Right lobe of liver (tissue), 6 donors: ENCODE measurements around the gene MACROD1. TPM values are rescaled to one million over a fixed set of nuclear protein-coding genes. Genes with fewer than 3 reads are reported as not detected.

Experiments used
- ATAC-seq, 4 donors: fragments of 200-7000 bp; cut with Tn5 transposase; one replicate each; pipeline ENCODE4 v1.9.1; 2020; ENCODE audit warnings: mild to moderate bottlenecking in 4 of 4, moderate library complexity in 4 of 4
- DNase-seq, 3 donors: peaks; one replicate each; pipeline ENCODE4 v3.0.0-alpha.2; 2020
- H3K27ac ChIP-seq, 3 donors: fragments of 200-600 bp; one replicate each; pipeline ENCODE4 v1.8.0; 2022
- H3K27me3 ChIP-seq, 2 donors: fragments of 200-600 bp; one replicate each; pipeline ENCODE4 v1.8.0; 2022
- H3K36me3 ChIP-seq, 4 donors: fragments of 200-600 bp; sonication (generic) in 1 of 4; one replicate each; pipeline versions ENCODE4 v1.5.1 to v1.8.0; 2017 to 2022; ENCODE audit warnings: control low read depth in 1 of 4
- H3K4me1 ChIP-seq, 4 donors: fragments of 200-600 bp; sonication (generic) in 1 of 4; one replicate each; pipeline versions ENCODE4 v1.5.1 to v1.8.0; 2017 to 2022; ENCODE audit warnings: control low read depth in 1 of 4
- H3K4me3 ChIP-seq, 3 donors: fragments of 200-600 bp; one replicate each; pipeline ENCODE4 v1.8.0; 2022
- H3K9me3 ChIP-seq, 4 donors: fragments of 200-600 bp; sonication (generic) in 1 of 4; one replicate each; pipeline versions ENCODE4 v1.5.1 to v1.8.0; 2017 to 2022; ENCODE audit warnings: control low read depth in 1 of 4
- POLR2A ChIP-seq: fragments of 450-650 bp; IDR thresholded peaks from one replicate; pipeline ENCODE4 v1.6.1; 2017; ENCODE audit warnings: antibody characterized with exemption, mild to moderate bottlenecking
- WGBS: methylation state at CpG from one replicate; pipeline ENCODE4 v1.1.6; 2018; ENCODE audit warnings: low coverage, low lambda C conversion rate; ENCODE audit not compliant: insufficient coverage; ENCODE audit errors: missing lambda C conversion rate; 5-methylcytosine and 5-hydroxymethylcytosine counted together
- intact Hi-C, 2 donors: fragments of 100-400 bp; cut with DNase I; formaldehyde crosslinking; loops; one replicate each; pipeline versions ENCODE4 v1.11.2 to v1.14.1; 2022
- total RNA-seq, 6 experiments: library from RNA; depleted of rRNA in 2 of 6; stranded (reverse); fragments of >200 nt in 2 of 6; fragmentation: NEBNext Ultra II Directional in 3 of 6; extraction: Animal tissue kit (Norgen Biotek cat#: 25700) in 3 of 6; gene quantifications; one replicate each; pipeline versions ENCODE4 v1.1.0 to v1.2.4, GENCODE V29; 2016 to 2023
- TF ChIP-seq, protein P1 (sequence below), 4 donors: fragments of 200-600 bp in 3 of 4; fragments of 450-650 bp in 1 of 4; IDR thresholded peaks; one replicate each; pipeline versions ENCODE4 v1.5.1 to v1.8.0; 2016 to 2022; ENCODE audit warnings: antibody characterized with exemption in 4 of 4, mild to moderate bottlenecking in 2 of 4
- donor health status: DM: no; HTN: yes; CAD: no.
- donor health status: DM: no; HTN: no; CAD: no.
- donor health status: DM: no; HTN: no; CAD: no.
- donor health status: DM: no; HTN: yes; CAD: no.
- donor health status: DM: no; HTN: yes; CAD: no.

The MACROD1 gene
- total RNA-seq, 6 experiments from 2014 or later = 12.3 to 219 (median 27.8) TPM

DNA sequence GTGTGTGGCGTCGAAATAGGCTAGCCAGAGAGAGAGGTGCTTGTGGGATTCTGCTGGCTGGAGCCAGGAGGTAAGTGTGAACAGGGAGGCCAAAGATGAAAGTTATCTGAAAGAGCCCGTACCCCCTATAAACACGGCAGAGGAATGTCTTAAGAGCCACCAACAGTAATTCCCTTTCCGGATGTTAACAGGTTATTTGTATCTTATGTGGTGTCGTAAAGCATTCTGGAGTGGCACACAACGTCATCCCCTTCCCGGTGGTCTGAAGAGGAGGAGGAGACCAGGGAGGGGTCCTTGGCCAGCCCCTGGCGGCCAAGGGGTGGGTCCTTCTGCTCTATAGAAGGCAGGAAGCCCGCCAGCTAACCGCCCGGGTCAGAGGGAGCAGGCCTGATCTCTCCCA is 39.5 kb downstream of the MACROD1 start:
- no peak overlapping the region for H3K4me3 ChIP-seq
- no peak overlapping the region for H3K27ac ChIP-seq
- no peaks in the 10 kb centered on the region for H3K9me3 ChIP-seq
- TF ChIP-seq POLR2A = no peak
- TF ChIP-seq, protein P1, sequence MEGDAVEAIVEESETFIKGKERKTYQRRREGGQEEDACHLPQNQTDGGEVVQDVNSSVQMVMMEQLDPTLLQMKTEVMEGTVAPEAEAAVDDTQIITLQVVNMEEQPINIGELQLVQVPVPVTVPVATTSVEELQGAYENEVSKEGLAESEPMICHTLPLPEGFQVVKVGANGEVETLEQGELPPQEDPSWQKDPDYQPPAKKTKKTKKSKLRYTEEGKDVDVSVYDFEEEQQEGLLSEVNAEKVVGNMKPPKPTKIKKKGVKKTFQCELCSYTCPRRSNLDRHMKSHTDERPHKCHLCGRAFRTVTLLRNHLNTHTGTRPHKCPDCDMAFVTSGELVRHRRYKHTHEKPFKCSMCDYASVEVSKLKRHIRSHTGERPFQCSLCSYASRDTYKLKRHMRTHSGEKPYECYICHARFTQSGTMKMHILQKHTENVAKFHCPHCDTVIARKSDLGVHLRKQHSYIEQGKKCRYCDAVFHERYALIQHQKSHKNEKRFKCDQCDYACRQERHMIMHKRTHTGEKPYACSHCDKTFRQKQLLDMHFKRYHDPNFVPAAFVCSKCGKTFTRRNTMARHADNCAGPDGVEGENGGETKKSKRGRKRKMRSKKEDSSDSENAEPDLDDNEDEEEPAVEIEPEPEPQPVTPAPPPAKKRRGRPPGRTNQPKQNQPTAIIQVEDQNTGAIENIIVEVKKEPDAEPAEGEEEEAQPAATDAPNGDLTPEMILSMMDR (IDR thresholded peaks at IDR 0.05) = no peak
- ATAC-seq (no peak), DNase-seq (no peak)
- H3K4me1 ChIP-seq = peaks cover 0 to 10% (median 0%) of the 10 kb centered on the region in 4 donors
- no peaks in the 10 kb centered on the region for H3K27me3 ChIP-seq
- intact Hi-C loops = no loop called here
- WGBS = 92% methylated on average over 6 of the region's 12 CpGs
- H3K36me3 ChIP-seq = no peaks in the 10 kb centered on the region

DNA sequence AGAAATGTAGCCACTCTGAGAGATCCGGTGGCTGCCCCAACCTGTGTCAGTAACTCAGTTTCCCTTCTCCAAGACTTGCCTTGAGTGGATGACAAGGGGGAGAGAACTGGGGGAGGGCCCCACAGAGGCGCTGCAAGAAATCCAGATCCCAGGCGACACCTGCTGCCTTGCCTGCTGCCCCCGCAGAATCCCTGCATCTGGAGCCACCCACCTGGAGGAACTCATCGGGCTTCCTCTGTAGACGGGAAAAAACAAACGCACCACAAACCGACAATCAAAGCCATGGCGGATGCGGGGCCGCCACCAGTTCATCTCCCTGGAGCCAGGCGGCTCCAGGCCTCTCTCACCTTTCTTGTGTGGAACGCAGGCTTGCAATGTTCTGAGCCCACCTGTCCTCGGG is 40.2 kb downstream of the MACROD1 start:
- H3K9me3 ChIP-seq = no peaks in the 10 kb centered on the region
- no peak overlapping the region for H3K4me3 ChIP-seq
- ATAC-seq (no peak), DNase-seq (no peak)
- H3K4me1 ChIP-seq = peaks cover 0 to 10% (median 0%) of the 10 kb centered on the region in 4 donors
- TF ChIP-seq, protein P1 (IDR thresholded peaks at IDR 0.05) = no peak
- no peak for TF ChIP-seq POLR2A
- WGBS = 92% methylated on average over 2 of the region's 14 CpGs
- no peaks in the 10 kb centered on the region for H3K27me3 ChIP-seq
- intact Hi-C loops = no loop called here
- H3K27ac ChIP-seq = no peak overlapping the region
- no peaks in the 10 kb centered on the region for H3K36me3 ChIP-seq

DNA sequence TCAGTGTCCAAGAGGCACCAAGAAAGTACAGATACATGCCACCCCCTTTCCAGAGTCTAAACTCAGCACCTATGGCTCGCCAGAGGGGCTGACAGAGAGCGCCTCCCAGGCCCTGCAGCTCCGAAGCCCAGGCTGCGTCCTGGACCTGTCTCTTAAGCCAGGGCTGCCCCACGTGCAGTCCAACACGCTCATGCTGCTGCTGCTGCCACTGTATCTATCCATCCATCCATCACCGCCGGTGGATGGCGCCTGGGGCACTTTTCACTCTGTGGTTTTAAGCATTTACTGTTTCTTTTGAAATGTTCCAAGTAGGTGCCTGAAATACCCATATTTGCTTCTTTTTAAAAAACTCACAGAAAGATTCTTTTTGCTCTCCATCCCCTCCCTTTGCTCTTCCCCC is 41.8 kb downstream of the MACROD1 start:
- WGBS = no CpG with 5 or more reads among the region's 9 CpGs
- H3K27ac ChIP-seq = no peak overlapping the region
- H3K4me3 ChIP-seq = no peak overlapping the region
- TF ChIP-seq, protein P1 (IDR thresholded peaks at IDR 0.05) = no peak
- no peak for TF ChIP-seq POLR2A
- ATAC-seq (no peak), DNase-seq (no peak)
- H3K27me3 ChIP-seq = no peaks in the 10 kb centered on the region
- H3K36me3 ChIP-seq = no peaks in the 10 kb centered on the region
- H3K4me1 ChIP-seq = peaks cover 0 to 7% (median 0%) of the 10 kb centered on the region in 4 donors
- no peaks in the 10 kb centered on the region for H3K9me3 ChIP-seq
- intact Hi-C loops = no loop called here

DNA sequence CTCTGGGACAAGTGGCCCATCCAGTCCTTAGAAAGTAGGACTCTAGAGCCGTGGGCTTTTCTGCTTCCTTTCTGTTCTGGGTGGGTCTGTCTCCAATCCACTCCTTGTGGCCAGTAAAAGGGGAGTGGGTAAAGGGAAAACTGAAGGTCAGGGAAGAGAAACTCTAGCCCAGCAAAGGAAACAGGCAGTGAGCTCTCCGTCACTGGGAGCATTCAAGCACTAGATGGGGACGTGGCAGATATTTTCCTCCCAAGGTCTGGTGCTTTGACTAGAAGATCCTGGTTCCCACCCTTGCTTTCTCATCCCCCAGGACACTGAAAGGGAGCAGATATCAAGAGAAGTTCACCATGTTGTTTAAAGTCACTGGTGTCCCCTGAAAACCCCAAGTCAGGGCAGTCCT is 42.2 kb downstream of the MACROD1 start:
- H3K27ac ChIP-seq = no peak overlapping the region
- H3K27me3 ChIP-seq = no peaks in the 10 kb centered on the region
- no peaks in the 10 kb centered on the region for H3K9me3 ChIP-seq
- TF ChIP-seq, protein P1 (IDR thresholded peaks at IDR 0.05) = no peak
- TF ChIP-seq POLR2A = no peak
- WGBS = 33% methylated on average over 1 of the region's 3 CpGs
- peaks cover 0 to 7% (median 0%) of the 10 kb centered on the region in 4 donors for H3K4me1 ChIP-seq
- intact Hi-C loops = no loop called here
- no peak for DNase-seq
- no peak overlapping the region for H3K4me3 ChIP-seq
- no peak for ATAC-seq
- no peaks in the 10 kb centered on the region for H3K36me3 ChIP-seq
